GM04504 (cell line): Measurements from ENCODE around the gene LGALS4.
"Not testable (repeated sequence)": the region's sequence is repeated elsewhere in the genome, so short reads cannot be mapped to it uniquely, and the experiment has no call there.

Experiments used
- DNase-seq: peaks from one replicate; pipeline ENCODE4 v3.0.0-alpha.2; 2012; ENCODE audit warnings: low read depth

LGALS4 gene

DNA sequence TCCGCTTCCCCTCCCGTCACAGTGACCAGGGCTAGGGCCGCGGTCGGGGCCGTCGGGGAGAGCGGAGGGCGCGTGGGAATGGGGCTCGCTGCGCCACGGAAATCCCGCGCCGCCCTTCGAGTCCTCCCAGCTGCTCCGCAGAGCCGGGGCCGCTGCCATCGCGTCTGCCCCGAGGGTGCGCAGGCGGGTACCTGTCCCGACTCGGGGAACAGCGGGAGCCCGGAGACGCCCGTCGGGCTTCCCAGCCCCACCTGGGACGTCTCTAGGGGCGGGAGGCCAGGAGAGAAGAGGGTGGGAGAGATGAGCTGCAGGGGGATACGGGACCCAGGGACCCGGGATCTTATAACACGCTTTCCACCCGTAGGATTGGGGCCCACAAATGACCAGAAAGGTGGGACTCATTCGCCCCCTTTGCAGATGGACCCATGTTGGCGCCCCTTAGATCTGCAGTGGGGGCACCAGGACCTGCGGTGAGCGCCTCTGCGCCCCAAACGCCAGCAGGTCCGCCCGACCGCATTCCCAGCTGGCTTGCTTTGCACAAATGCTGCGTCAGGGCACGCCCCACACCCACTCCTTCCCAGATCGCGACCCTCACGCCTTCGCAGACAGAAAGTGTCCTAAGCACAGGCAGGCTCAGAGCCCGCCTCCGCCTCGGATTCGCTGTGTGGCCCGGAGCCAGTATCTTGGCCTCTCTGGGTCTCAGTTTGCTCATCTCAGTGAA lies 42.4 kb downstream of the LGALS4 start:
- DNase-seq, result not testable (repeated sequence)

DNA sequence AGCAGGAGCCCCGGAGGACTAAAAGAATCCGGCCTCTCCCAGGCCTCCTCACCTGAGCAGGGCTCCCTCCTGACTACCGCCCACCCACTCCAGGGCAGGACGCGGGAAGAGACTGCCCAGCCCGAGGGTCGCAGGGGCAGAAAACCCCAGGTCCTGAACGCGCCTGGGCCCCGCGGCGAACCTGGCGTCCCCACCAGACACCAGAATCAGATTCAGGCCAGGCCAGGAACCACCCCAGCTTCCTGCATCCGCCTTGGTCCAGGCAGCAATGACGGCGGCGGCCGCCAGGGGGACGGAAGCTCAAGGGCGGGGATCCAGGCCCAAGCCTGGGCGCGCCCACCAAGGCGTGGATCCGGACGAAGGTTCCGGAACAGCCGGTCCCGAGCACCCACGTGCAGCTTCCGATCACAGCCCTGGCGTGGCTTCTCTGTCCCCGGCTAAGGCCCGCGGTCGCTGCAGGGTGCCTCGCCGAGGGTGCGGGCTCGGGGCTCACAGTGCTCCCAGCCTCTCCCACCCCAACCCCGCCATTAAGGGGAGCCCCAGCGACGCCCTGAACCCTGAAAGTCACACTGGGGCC lies 43.0 kb downstream of the LGALS4 start:
- peak; percentile 20 for DNase-seq

DNA sequence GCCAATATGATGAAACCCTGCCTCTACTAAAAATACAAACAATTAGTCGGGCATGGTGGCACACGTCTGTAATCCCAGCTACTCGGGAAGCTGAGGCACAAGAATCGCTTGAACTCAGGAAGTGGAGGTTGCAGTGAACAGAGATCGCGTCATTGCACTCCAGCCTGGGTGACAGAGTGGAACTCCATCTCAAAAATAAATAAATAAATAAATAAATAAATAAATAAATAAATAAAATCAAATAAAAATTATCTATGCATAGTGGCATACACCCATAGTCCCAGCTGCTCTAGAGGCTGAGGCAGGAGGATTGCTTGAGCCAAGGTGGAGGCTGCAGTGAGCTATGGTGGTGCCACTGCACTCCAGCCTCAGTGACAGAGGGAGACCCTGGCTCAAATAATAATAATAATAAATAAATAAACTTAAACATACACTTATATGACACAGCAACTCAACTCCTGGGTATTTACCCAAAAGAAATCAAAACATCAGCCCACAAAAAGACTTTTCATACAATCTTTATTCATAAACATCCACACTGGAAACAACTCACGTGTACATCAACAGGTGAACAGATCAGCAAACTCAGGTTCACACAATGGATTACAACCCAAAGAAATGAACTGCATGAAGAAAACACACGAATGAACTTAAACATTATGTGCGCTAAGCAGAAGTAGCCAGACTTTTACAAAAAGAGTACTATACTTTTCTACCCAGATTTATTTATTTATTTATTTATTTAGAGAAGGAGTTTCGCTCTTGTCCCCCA lies 46.3 kb downstream of the LGALS4 start:
- no peak for DNase-seq

DNA sequence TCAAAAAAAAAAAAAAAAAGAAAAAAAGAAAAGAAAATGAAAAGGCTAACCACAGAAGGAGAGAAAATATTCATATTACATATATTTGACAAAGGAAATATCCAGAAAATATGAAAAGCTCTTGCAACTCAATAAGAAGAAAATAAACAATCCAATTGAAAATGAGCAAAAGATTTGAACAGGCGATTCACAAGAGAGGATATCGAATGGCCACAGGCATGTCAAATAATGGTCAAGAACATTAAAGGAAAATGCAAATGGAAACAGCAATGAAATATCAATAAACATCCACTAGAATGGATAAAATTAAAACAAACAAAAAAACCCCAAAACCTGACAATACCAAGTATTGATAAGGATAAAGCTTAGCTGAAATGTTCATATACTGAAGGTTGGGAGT lies 47.5 kb downstream of the LGALS4 start:
- no peak for DNase-seq

DNA sequence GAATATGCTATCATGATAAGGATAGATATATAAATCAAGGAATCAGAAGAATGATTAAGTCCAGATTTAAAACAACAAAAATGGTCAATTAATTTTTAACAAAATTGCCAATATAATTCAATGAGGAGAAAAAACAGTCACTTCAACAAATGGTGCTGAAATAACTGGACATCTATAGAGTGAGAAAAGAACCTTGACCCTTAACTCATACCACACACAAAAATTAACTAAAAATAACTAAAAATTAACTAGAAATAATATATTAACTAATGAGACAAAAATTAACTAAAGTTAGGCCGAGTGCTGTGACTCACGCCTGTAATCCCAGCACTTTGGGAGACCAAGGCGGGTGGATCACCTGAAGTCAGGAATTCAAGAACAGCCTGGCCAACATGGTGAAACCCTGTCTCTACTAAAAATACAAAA lies 48.9 kb downstream of the LGALS4 start:
- no peak for DNase-seq

DNA sequence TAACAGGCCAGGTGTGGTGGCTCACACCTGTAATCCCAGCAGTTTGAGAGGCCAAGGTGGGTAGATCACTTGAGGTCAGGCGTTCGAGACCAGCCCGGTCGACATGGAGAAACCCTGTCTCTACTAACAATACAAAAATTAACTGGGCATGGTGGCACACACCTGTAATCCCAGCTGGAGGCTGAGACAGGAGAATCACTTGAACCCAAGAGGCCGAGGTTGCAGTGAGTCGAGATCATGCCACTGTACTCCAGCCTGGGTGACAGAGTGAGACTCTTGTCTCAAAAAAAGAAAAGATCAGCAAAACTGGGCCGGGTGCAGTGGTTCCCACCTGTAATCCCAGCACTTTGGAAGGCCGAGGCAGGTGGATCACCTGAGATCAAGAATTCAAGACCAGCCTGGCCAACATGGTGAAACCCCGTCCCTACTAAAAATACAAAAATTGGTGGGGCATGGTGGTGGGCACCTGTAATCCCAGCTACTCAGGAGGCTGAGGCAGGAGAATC lies 50.8 kb downstream of the LGALS4 start:
- DNase-seq, result not testable (repeated sequence)

DNA sequence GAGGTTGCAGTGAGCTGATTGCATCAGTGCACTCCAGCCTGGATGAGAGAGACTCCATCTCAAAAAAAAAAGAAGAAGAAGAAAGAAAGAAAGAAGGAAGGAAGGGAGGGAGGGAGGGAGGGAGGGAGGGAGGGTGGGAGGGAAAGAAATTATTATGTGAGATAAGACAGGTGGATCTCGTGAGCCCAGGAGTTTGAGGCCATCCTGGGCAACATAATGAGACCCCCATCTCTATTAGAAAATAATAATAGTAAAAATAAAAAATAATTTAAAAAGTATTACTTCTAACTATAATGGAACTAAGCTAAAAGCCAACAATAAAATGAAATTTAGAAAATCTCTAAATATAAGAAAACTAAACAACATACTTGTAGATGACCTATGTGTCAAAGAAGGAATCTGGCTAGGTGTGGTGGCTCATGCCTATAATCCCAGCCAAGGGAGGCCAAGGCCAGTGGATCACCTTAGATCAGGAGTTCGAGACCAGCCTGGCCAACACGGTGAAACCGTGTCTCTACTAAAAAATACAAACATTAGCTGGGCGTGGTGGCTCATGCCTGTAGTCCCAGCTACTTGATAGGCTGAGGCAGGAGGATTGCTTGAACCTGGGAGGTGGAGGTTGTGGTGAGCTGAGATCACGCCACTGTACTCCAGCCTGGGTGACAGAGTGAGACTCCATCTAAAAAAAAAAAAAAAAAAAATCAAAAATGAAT lies 51.8 kb downstream of the LGALS4 start:
- not testable (repeated sequence) for DNase-seq

DNA sequence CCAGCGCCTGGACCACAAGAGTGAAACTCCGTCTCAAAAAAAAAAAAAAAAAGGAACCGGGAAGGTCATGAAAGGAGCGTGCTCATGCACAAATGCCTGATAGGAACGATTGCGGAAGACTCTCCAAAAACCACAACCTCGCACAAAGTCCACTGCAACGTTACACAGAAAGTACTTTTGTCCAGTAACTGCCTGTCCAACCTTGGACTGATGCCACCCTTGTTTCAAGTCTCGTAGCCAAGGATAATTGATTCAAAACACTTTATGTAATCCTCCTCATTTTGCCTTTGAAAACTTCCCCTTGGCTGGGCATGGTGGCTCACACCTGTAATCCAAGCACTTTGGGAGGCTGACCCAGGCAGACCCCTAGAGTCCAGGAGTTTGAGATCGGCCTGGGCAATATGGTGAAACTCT lies 53.1 kb downstream of the LGALS4 start:
- DNase-seq, result no peak

DNA sequence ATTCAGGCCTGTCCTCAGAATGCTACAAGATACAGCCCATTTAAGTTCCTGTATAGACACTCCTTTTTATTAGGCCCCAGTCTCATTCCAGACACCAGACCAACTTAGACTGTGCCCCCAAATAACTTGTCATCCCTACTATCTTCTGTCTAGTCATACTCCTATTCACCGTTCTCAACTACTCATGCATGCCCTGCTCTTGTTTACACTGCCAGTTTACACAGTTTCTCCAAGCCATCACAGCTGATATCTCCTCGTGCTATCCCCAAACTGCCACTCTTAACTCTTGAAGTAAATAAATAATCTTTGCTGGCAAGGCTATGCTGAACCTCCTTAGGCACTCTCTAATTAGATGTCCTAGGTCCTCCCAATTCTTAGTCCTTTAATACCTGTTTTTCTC lies 58.5 kb downstream of the LGALS4 start:
- not testable (repeated sequence) for DNase-seq

DNA sequence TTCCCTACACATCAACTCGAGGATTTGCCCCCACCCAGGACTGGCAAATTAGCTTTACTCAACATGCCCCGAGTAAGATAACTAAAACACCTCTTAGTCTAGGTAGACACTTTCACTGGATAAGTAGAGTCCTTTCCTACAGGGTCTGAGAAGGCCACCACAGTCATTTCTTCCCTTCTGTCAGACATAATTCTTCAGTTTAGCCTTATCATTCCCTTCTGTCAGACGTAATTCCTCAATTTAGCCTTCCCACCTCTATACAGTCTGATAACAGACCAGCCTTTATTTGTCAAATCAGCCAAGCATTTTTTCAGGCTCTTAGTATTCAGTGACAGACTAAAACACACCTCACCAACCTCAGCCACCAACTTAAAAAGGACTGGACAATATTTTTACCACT lies 59.0 kb downstream of the LGALS4 start:
- not testable (repeated sequence) for DNase-seq
